Measurements from ENCODE around the gene PPWD1.

DNA sequence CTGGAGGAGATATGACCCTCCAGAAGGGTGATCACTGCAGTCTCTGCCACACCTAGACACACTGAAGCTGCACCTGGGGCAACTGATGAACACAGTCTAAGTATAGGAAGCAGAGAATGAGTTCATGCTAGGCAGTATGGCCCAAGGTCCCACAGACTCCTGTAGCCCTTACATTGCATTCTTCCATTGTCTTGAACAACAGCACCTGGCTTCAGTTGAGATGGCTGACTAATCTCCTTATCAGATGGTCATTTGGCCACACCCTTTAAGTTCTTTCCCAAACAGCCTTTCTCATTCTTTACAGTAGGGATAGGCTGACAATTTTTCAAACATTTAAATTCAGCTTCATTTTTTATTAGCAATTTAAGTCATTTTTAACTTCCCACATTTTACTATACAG lies 23.3 kb upstream of the PPWD1 start:
- TF ChIP-seq POLR2A (IDR thresholded peaks at IDR 0.05) (no peak), POLR2AphosphoS5 (IDR thresholded peaks at IDR 0.05) (no peak)
- TF ChIP-seq, protein P1, sequence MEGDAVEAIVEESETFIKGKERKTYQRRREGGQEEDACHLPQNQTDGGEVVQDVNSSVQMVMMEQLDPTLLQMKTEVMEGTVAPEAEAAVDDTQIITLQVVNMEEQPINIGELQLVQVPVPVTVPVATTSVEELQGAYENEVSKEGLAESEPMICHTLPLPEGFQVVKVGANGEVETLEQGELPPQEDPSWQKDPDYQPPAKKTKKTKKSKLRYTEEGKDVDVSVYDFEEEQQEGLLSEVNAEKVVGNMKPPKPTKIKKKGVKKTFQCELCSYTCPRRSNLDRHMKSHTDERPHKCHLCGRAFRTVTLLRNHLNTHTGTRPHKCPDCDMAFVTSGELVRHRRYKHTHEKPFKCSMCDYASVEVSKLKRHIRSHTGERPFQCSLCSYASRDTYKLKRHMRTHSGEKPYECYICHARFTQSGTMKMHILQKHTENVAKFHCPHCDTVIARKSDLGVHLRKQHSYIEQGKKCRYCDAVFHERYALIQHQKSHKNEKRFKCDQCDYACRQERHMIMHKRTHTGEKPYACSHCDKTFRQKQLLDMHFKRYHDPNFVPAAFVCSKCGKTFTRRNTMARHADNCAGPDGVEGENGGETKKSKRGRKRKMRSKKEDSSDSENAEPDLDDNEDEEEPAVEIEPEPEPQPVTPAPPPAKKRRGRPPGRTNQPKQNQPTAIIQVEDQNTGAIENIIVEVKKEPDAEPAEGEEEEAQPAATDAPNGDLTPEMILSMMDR (IDR thresholded peaks at IDR 0.05): no peak

Measured in transverse colon (tissue), 4 donors.